Measurements from ENCODE around the gene UNKL. TPM values are rescaled to one million over a fixed set of nuclear protein-coding genes. Genes with fewer than 3 reads are reported as not detected.

The UNKL gene
- total RNA-seq, 1 experiment from 2014 or later = 32.0 TPM

DNA sequence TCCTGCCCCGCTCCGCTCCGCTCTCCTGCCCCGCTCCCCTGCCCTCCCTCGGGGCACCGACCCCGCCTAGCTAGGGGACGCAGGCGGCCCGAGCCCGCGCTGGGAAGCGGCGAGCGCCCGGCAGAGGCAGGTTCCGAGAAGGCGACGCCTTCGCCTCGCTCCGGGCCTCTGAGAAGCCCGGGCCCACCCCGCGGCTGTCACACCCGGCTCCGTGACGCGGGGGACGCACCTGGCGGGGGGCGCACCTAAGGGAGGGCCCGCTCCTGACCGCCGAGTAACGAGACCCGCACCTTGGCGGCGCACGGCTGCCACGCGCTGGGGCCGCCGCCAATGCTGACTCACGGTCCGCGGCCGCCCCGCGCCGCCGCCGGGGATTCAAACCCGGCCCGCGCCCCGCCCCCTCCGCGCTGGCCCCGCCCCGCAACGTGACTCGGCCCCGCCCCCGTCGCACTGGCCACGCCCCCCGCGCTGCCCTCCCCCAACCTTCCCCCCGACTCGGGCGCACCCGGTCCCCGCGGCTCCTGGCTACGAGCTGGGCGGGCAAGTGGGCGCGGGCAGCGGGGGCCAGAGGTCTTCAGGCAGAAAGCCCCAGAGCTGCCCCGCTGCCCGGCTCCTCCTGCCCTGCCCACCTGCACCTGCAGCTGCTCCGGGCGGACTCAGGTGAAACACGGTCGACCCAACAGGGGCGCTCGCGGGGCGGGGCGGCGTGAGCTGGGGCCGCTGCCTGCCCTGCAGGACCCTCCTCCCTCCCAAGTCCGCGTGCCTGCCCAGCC, 35.0 kb downstream of the UNKL start:
- peak overlapping the region; percentile 99 for H4K91ac ChIP-seq (ENCODE audit: insufficient read length, low read depth, low read length)
- Mint-ChIP-seq H3K27ac (no peak overlapping the region; a peak in 1 of 7 replicates), H3K27me3 (ENCODE audit: low read depth) (no peaks in the 10 kb centered on the region; the same call in 1 of the 2 replicates), H3K4me3 (peak overlapping the region; percentile 80 to 89), H3K36me3 (ENCODE audit: insufficient read depth in 1 of 3, low read depth in 3 of 3) (peaks cover 3 to 13% (median 4%) of the 10 kb centered on the region in 3 experiments), H3K4me1 (peaks cover 18 to 19% of the 10 kb centered on the region in 2 experiments), H3K9me3 (no peaks in the 10 kb centered on the region; a peak in 1 of 5 replicates)
- H4K5ac ChIP-seq (ENCODE audit: insufficient read length, low read depth, low read length) = no peak overlapping the region
- H3K23me2 ChIP-seq (ENCODE audit: insufficient read length, low read depth, low read length, poor library complexity, severe bottlenecking) = peaks cover 20% of the 10 kb centered on the region
- H3K4ac ChIP-seq (ENCODE audit: low read depth, low read length) = no peak overlapping the region
- no peak overlapping the region for H2BK12ac ChIP-seq (ENCODE audit: insufficient read length, low read depth, low read length)
- H3K4me2 ChIP-seq (ENCODE audit: insufficient read depth, insufficient read length, low read length) = peak overlapping the region; percentile 89
- no peak overlapping the region for H2AK5ac ChIP-seq (ENCODE audit: insufficient read length, low read length)
- WGBS (ENCODE audit: extremely low coverage, insufficient read length, low lambda C conversion rate) = no CpG with 5 or more reads among the region's 95 CpGs
- TF ChIP-seq CTCF (conservative IDR thresholded peaks at IDR 0.05) = peak; percentile 34; the same call in 2 of the 3 replicates
- no peak overlapping the region for H2BK120ac ChIP-seq (ENCODE audit: low read depth, low read length, poor library complexity, severe bottlenecking)
- no peak overlapping the region for H2BK5ac ChIP-seq (ENCODE audit: insufficient read length, low read length)
- H3K18ac ChIP-seq (ENCODE audit: insufficient read length, low read depth, low read length) = peak overlapping the region; percentile 83
- H3K27ac ChIP-seq (ENCODE audit: insufficient read length, low read depth, low read length) = no peak overlapping the region
- no peak overlapping the region for H3K56ac ChIP-seq (ENCODE audit: insufficient read length, low read depth, low read length)
- H3K9ac ChIP-seq (ENCODE audit: extremely low read depth, insufficient read length, low read length) = peak overlapping the region; percentile 54
- no peaks in the 10 kb centered on the region for H3K27me3 ChIP-seq (ENCODE audit: insufficient read depth, low read length)
- no peak overlapping the region for H4K8ac ChIP-seq (replicated peaks; ENCODE audit: insufficient read length, low read depth, low read length)
- no peak overlapping the region for H2BK20ac ChIP-seq (ENCODE audit: low read depth, low read length, poor library complexity, severe bottlenecking)
- H3K79me2 ChIP-seq (ENCODE audit: insufficient read depth, low read length) = peaks cover 3% of the 10 kb centered on the region; the same call in 1 of the 2 replicates
- H3K4me1 ChIP-seq (ENCODE audit: insufficient read depth, low read length) = no peaks in the 10 kb centered on the region
- H4K20me1 ChIP-seq (ENCODE audit: control insufficient read depth, insufficient read depth, insufficient read length) = no peaks in the 10 kb centered on the region
- peak overlapping the region; percentile 76 for H3K14ac ChIP-seq (ENCODE audit: insufficient read depth, low read length)
- DNase-seq = peak; percentile 81
- H3K9me3 ChIP-seq (ENCODE audit: control insufficient read depth, low read depth, low read length) = no peaks in the 10 kb centered on the region
- H3K79me1 ChIP-seq (ENCODE audit: insufficient read depth, low read depth, low read length, poor library complexity, severe bottlenecking) = peaks cover 5% of the 10 kb centered on the region
- H2BK15ac ChIP-seq (ENCODE audit: low read depth, low read length) = no peak overlapping the region; the same call in 1 of the 2 replicates
- no peak overlapping the region for H2AFZ ChIP-seq (ENCODE audit: low read length)
- H3T11ph ChIP-seq (ENCODE audit: low read length) = no peak overlapping the region
- no peak overlapping the region for H3K23ac ChIP-seq (ENCODE audit: insufficient read length, low read depth, low read length)
